Nephron (organoid): ENCODE results near the gene ARMH3.

Experiments used
- H3K27ac Mint-ChIP-seq, 3 experiments: 2 replicates each; pipeline ENCODE4 v1.8.0; 2020; ENCODE audit warnings: mixed read lengths in 3 of 3, mild to moderate bottlenecking in 2 of 3, moderate library complexity in 1 of 3
- H3K27me3 Mint-ChIP-seq: 2 replicates; pipeline ENCODE4 v1.8.0; 2021; ENCODE audit warnings: low read depth, mild to moderate bottlenecking, moderate library complexity, mixed read lengths
- H3K36me3 Mint-ChIP-seq: 2 replicates; pipeline ENCODE4 v1.8.0; 2020; ENCODE audit warnings: low read depth, mixed read lengths
- H3K4me1 Mint-ChIP-seq: 2 replicates; pipeline ENCODE4 v1.8.0; 2020; ENCODE audit warnings: mixed read lengths
- H3K4me3 Mint-ChIP-seq, 3 experiments: 2 replicates each; pipeline ENCODE4 v1.8.0; 2020; ENCODE audit warnings: mild to moderate bottlenecking in 3 of 3, mixed read lengths in 3 of 3, moderate library complexity in 2 of 3
- H3K9me3 Mint-ChIP-seq: 2 replicates; pipeline ENCODE4 v1.8.0; 2020; ENCODE audit warnings: mixed read lengths
- TF ChIP-seq, protein P1 (sequence below), 3 experiments: fragments of 200-600 bp; sonication (generic); IDR thresholded peaks; one replicate each; pipeline ENCODE4 v1.5.0; 2021; ENCODE audit warnings: antibody characterized with exemption in 3 of 3; ENCODE audit not compliant: unreplicated experiment in 3 of 3

Gene ARMH3

DNA sequence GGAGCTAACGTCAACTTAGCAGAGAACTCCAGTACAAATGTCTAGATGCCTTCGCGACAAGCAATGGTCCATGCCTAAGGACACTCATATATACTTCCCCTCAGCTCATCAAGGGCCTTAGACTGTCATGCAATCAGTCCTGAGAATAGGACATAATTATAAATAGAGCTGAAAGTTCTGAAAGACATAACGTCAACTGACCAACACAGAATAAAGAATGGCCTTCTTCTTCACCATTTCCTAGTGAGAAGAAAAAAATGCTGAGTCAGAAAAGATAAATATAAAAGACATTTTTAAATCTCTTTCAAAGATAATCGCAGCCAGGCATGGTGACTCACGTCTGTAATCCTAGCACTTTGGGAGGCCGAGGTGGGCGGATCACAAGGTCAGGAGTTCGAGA, 83.2 kb downstream of the ARMH3 start:
- no peaks in the 10 kb centered on the region for H3K27me3 Mint-ChIP-seq
- no peak overlapping the region for H3K4me3 Mint-ChIP-seq
- peaks cover 43% of the 10 kb centered on the region for H3K36me3 Mint-ChIP-seq
- H3K27ac Mint-ChIP-seq: no peak overlapping the region
- TF ChIP-seq, protein P1, sequence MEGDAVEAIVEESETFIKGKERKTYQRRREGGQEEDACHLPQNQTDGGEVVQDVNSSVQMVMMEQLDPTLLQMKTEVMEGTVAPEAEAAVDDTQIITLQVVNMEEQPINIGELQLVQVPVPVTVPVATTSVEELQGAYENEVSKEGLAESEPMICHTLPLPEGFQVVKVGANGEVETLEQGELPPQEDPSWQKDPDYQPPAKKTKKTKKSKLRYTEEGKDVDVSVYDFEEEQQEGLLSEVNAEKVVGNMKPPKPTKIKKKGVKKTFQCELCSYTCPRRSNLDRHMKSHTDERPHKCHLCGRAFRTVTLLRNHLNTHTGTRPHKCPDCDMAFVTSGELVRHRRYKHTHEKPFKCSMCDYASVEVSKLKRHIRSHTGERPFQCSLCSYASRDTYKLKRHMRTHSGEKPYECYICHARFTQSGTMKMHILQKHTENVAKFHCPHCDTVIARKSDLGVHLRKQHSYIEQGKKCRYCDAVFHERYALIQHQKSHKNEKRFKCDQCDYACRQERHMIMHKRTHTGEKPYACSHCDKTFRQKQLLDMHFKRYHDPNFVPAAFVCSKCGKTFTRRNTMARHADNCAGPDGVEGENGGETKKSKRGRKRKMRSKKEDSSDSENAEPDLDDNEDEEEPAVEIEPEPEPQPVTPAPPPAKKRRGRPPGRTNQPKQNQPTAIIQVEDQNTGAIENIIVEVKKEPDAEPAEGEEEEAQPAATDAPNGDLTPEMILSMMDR (IDR thresholded peaks at IDR 0.05; ENCODE audit: unreplicated experiment in 3 of 3): no peak
- peaks cover 25% of the 10 kb centered on the region for H3K4me1 Mint-ChIP-seq
- H3K9me3 Mint-ChIP-seq: no peaks in the 10 kb centered on the region

- Mint-ChIP-seq H3K27ac (no peak overlapping the region), H3K36me3 (peaks cover 41% of the 10 kb centered on the region), H3K4me1 (peaks cover 30% of the 10 kb centered on the region), H3K4me3 (no peak overlapping the region), H3K9me3 (no peaks in the 10 kb centered on the region), H3K27me3 (no peaks in the 10 kb centered on the region)
- TF ChIP-seq, protein P1 (IDR thresholded peaks at IDR 0.05; ENCODE audit: unreplicated experiment in 3 of 3): no peak
Observed at GRCh38 chr10:101969412-101969922, 86.5 kb downstream of the ARMH3 start.

GRCh38 chr10:101968940-101969321, 87.0 kb downstream of the ARMH3 start:
- H3K9me3 Mint-ChIP-seq: no peaks in the 10 kb centered on the region
- H3K4me1 Mint-ChIP-seq: peaks cover 27% of the 10 kb centered on the region
- no peak overlapping the region for H3K27ac Mint-ChIP-seq
- no peak overlapping the region for H3K4me3 Mint-ChIP-seq
- H3K27me3 Mint-ChIP-seq: no peaks in the 10 kb centered on the region
- peaks cover 40% of the 10 kb centered on the region for H3K36me3 Mint-ChIP-seq
- TF ChIP-seq, protein P1 (IDR thresholded peaks at IDR 0.05; ENCODE audit: unreplicated experiment in 3 of 3): no peak

GRCh38 chr10:101968286-101968939, 87.6 kb downstream of the ARMH3 start:
- H3K27me3 Mint-ChIP-seq: no peaks in the 10 kb centered on the region
- no peak overlapping the region for H3K4me3 Mint-ChIP-seq
- no peak overlapping the region for H3K27ac Mint-ChIP-seq
- peaks cover 36% of the 10 kb centered on the region for H3K36me3 Mint-ChIP-seq
- peaks cover 26% of the 10 kb centered on the region for H3K4me1 Mint-ChIP-seq
- TF ChIP-seq, protein P1 (IDR thresholded peaks at IDR 0.05; ENCODE audit: unreplicated experiment in 3 of 3): no peak
- H3K9me3 Mint-ChIP-seq: no peaks in the 10 kb centered on the region

DNA sequence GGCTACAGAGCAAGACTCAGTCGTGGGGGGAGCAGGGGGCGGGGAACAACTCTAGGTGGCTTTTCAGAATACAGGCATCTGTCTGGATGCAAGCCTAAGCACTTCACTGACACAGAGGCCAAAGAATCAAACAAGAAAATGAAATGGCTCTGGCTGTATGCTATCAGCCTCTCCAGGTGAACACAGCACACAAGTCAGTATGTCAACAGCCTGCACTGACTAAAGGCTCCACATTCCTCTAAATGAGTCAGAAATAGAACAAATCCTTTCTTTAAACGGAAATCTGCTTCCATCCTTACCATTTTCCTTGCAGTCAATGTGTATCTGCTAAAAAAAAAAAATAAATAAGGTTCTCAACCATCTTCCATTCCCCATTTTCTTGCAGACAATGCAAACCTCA, 88.3 kb downstream of the ARMH3 start:
- Mint-ChIP-seq H3K36me3 (peaks cover 33% of the 10 kb centered on the region), H3K4me1 (peaks cover 26% of the 10 kb centered on the region), H3K27ac (no peak overlapping the region), H3K27me3 (no peaks in the 10 kb centered on the region), H3K4me3 (no peak overlapping the region), H3K9me3 (no peaks in the 10 kb centered on the region)
- TF ChIP-seq, protein P1 (IDR thresholded peaks at IDR 0.05; ENCODE audit: unreplicated experiment in 3 of 3): no peak

- TF ChIP-seq, protein P1 (IDR thresholded peaks at IDR 0.05; ENCODE audit: unreplicated experiment in 3 of 3): no peak
- H3K9me3 Mint-ChIP-seq: no peaks in the 10 kb centered on the region
- H3K4me3 Mint-ChIP-seq: no peak overlapping the region
- H3K36me3 Mint-ChIP-seq: peaks cover 33% of the 10 kb centered on the region
- H3K27ac Mint-ChIP-seq: no peak overlapping the region
- no peaks in the 10 kb centered on the region for H3K27me3 Mint-ChIP-seq
- H3K4me1 Mint-ChIP-seq: peaks cover 26% of the 10 kb centered on the region
Observed at GRCh38 chr10:101967119-101967518, 88.9 kb downstream of the ARMH3 start.
